K562 (cell line): ENCODE measurements around the gene OR9A4. TPM values are rescaled to one million over a fixed set of nuclear protein-coding genes. Genes with fewer than 3 reads are reported as not detected.

Source experiments
- ATAC-seq: fragments of 200-7000 bp; cut with Tn5 transposase; 3 replicates; pipeline ENCODE4 v1.9.1; 2020; ENCODE audit warnings: moderate library complexity
- BruUV-seq: library from RNA; stranded (reverse); fragments of 400-500 nt; replicated peaks from 2 replicates; lab custom pipeline; 2021; lab: Mats Ljungman, UMichigan
- CTCF ChIA-PET: fragments of 300-600 bp; formaldehyde crosslinking; extraction: SDS; loops from one replicate; lab custom pipeline; 2021; ENCODE audit warnings: low intra/inter-chr PET ratio; lab: Yijun Ruan, JAX
- POLR2A ChIA-PET: fragments of 300-600, 350-650 bp; sonication (Branson Sonifier 250); formaldehyde crosslinking; extraction: SDS; loops from one replicate; lab custom pipeline; 2021; ENCODE audit warnings: antibody characterized with exemption, inconsistent platforms; lab: Yijun Ruan, JAX
- DNase-seq, 4 experiments: peaks; one replicate each; pipeline versions ENCODE4 v3.0.0 to v3.0.0-alpha.2; 2011 to 2018; ENCODE audit warnings: low spot score in 3 of 4, mixed read lengths in 3 of 4; ENCODE audit errors: extremely low read depth in 1 of 4
- FAIRE-seq: peaks from 2 replicates; lab custom pipeline; 2011; peaks lifted over from hg19 to GRCh38; lab: Jason Lieb, UNC
- H2AFZ ChIP-seq: 2 replicates; pipeline ENCODE4 v1.6.0; 2011; ENCODE audit warnings: low read depth, low read length, control low read depth, inconsistent platforms
- H3K27ac ChIP-seq: fragments of 200-600 bp; 3 replicates; pipeline ENCODE4 v1.8.0; 2011; ENCODE audit warnings: low read depth, mild to moderate bottlenecking, control low read depth, inconsistent platforms, low read length, moderate library complexity, mixed read lengths; ENCODE audit errors: extremely low read depth
- H3K27me3 ChIP-seq, 2 experiments: fragments of 300-600 bp in 1 of 2; 2 replicates in 1 of 2; 3 replicates in 1 of 2; pipeline versions ENCODE4 v1.6.0 to v1.8.0; 2011; ENCODE audit warnings: inconsistent platforms in 2 of 2, low read length in 2 of 2, mild to moderate bottlenecking in 1 of 2, mixed read lengths in 1 of 2, moderate library complexity in 1 of 2; ENCODE audit not compliant: control insufficient read depth in 2 of 2, insufficient read depth in 2 of 2
- H3K36me3 ChIP-seq: fragments of 300-600 bp; 3 replicates; pipeline ENCODE4 v1.8.0; 2011; ENCODE audit warnings: mild to moderate bottlenecking, low read length, inconsistent platforms; ENCODE audit not compliant: control insufficient read depth, insufficient read depth
- H3K4me1 ChIP-seq, 2 experiments: fragments of 200-600 bp in 1 of 2; replicated peaks in 1 of 2; 2 replicates in 1 of 2; 3 replicates in 1 of 2; pipeline versions ENCODE4 v1.5.1 to v1.8.0; 2011; ENCODE audit warnings: inconsistent platforms in 2 of 2, low read length in 2 of 2, mild to moderate bottlenecking in 1 of 2, mixed read lengths in 1 of 2, moderate library complexity in 1 of 2; ENCODE audit not compliant: control insufficient read depth in 2 of 2, insufficient read depth in 2 of 2
- H3K4me2 ChIP-seq: 2 replicates; pipeline ENCODE4 v1.6.1; 2011; ENCODE audit warnings: low read length, control low read depth, inconsistent platforms, mixed read lengths; ENCODE audit not compliant: insufficient read depth
- H3K4me3 ChIP-seq: fragments of 200-600 bp; sonication (generic), shearing (Covaris generic); 2 replicates; pipeline ENCODE4 v1.5.1; 2016; ENCODE audit warnings: control low read depth, inconsistent platforms
- H3K79me2 ChIP-seq: fragments of 200-600 bp; 3 replicates; pipeline ENCODE4 v1.8.0; 2011; ENCODE audit warnings: low read length, inconsistent platforms; ENCODE audit not compliant: control insufficient read depth, insufficient read depth
- H3K9ac ChIP-seq, 2 experiments: 2 replicates each; pipeline versions ENCODE4 v1.6.0 to v1.6.1; 2011; ENCODE audit warnings: low read depth in 2 of 2, low read length in 2 of 2, control low read depth in 1 of 2, inconsistent platforms in 1 of 2, mild to moderate bottlenecking in 1 of 2, mixed read lengths in 1 of 2; ENCODE audit not compliant: insufficient read depth in 1 of 2
- H3K9me1 ChIP-seq: one replicate; pipeline ENCODE4 v1.6.0; 2011; ENCODE audit warnings: inconsistent platforms, mild to moderate bottlenecking, low read length, moderate library complexity; ENCODE audit not compliant: control insufficient read depth, insufficient read depth
- H3K9me3 ChIP-seq: replicated peaks from 2 replicates; pipeline ENCODE4 v1.5.1; 2011; ENCODE audit warnings: low read depth, low read length, inconsistent platforms; ENCODE audit not compliant: control insufficient read depth, insufficient read depth
- H4K20me1 ChIP-seq: replicated peaks from 2 replicates; pipeline ENCODE4 v1.6.1; 2011; ENCODE audit warnings: low read length, inconsistent platforms, mixed read lengths; ENCODE audit not compliant: control insufficient read depth, insufficient read depth
- BRCA1 ChIP-seq, 2 experiments: fragments of 450-650 bp in 1 of 2; sonication (generic) in 1 of 2; formaldehyde crosslinking in 1 of 2; IDR thresholded peaks; 2 replicates each; pipeline versions ENCODE4 v1.5.0 to v1.6.1; 2017 to 2020; ENCODE audit warnings: mild to moderate bottlenecking in 1 of 2, missing genetic modification reagents in 1 of 2
- ETV6 ChIP-seq, 3 experiments: fragments of 150-350 bp in 1 of 3; sonication (generic) in 1 of 3; formaldehyde crosslinking in 1 of 3; IDR thresholded peaks; 2 replicates each; pipeline versions ENCODE4 v1.6.1 to v1.8.0; 2014 to 2022; ENCODE audit warnings: borderline replicate concordance in 2 of 3, low read depth in 2 of 3, antibody characterized with exemption in 1 of 3, low read length in 1 of 3, mild to moderate bottlenecking in 1 of 3, missing genetic modification reagents in 1 of 3
- MTA2 ChIP-seq: fragments of 450-650 bp; IDR thresholded peaks from 2 replicates; pipeline ENCODE4 v1.6.1; 2016; ENCODE audit warnings: low read depth
- NFE2L1 ChIP-seq: fragments of 450-650 bp; IDR thresholded peaks from 2 replicates; pipeline ENCODE4 v1.6.1; 2016; ENCODE audit warnings: missing genetic modification characterization, low read depth, mild to moderate bottlenecking, missing compliant biosample characterization, moderate library complexity, borderline replicate concordance
- NFRKB ChIP-seq: fragments of 450-650 bp; IDR thresholded peaks from 2 replicates; pipeline ENCODE4 v1.6.1; 2016; ENCODE audit warnings: low read depth
- RBBP5 ChIP-seq: fragments of 200-600 bp; sonication (generic); IDR thresholded peaks from 2 replicates; pipeline ENCODE4 v1.6.1; 2012; ENCODE audit warnings: borderline replicate concordance, mild to moderate bottlenecking, low read length, control low read depth, inconsistent platforms; ENCODE audit not compliant: insufficient read depth, poor library complexity, severe bottlenecking
- ZFP91 ChIP-seq: sonication (generic); formaldehyde crosslinking; IDR thresholded peaks from 2 replicates; pipeline ENCODE4 v1.8.0; 2022; ENCODE audit warnings: mild to moderate bottlenecking, missing genetic modification reagents
- ZNF282 ChIP-seq: sonication (generic); formaldehyde crosslinking; IDR thresholded peaks from 2 replicates; pipeline ENCODE4 v1.8.1; 2023; ENCODE audit warnings: missing genetic modification reagents
- ZNF316 ChIP-seq: fragments of 450-650 bp; IDR thresholded peaks from 2 replicates; pipeline ENCODE4 v1.6.1; 2016
- ZNF507 ChIP-seq: conservative IDR thresholded peaks from 2 replicates; pipeline ENCODE4 v1.6.1; 2017; ENCODE audit warnings: missing genetic modification characterization, missing compliant biosample characterization
- ZSCAN32 ChIP-seq: fragments of 450-650 bp; formaldehyde crosslinking; IDR thresholded peaks from 2 replicates; pipeline ENCODE4 v1.4.0; 2020; ENCODE audit warnings: mild to moderate bottlenecking, moderate library complexity
- WGBS: fragments of 100-300 bp; shearing (Covaris generic); methylation state at CpG from one replicate; pipeline ENCODE4 v1.1.6; 2016; ENCODE audit warnings: low coverage, mixed read lengths; ENCODE audit not compliant: insufficient coverage; ENCODE audit errors: missing lambda C conversion rate; 5-methylcytosine and 5-hydroxymethylcytosine counted together
- in situ Hi-C: fragments of 300-500 bp; cut with MboI; formaldehyde crosslinking; loops from 4 replicates; pipeline ENCODE4 v1.15.0; 2018; ENCODE audit warnings: inconsistent platforms, mixed read lengths
- intact Hi-C: fragments of 100-400 bp; cut with micrococcal nuclease; formaldehyde crosslinking; loops from 2 replicates; pipeline ENCODE4 v1.14.2; 2022
- polyA plus RNA-seq, 8 experiments: library from polyadenylated mRNA; depleted of rRNA in 4 of 8; stranded (reverse) in 5 of 8; unstranded in 3 of 8; fragments of >200 nt; fragmentation: Nextera tagmentation in 2 of 8; fragmentation: Illumina TruSeq in 1 of 8; extraction: Ambion mirVana in 2 of 8; extraction: Trizol in 1 of 8; gene quantifications; 2 replicates each; pipeline versions ENCODE4 v1.2.1 to v1.2.3, GENCODE V29; 2011 to 2014; ENCODE audit warnings: inconsistent platforms in 1 of 8, missing spikeins in 1 of 8
- total RNA-seq, 7 experiments: library from RNA; depleted of rRNA in 6 of 7; stranded (reverse); fragments of >200 nt in 6 of 7; fragmentation: Illumina TruSeq in 2 of 7; extraction: Trizol in 2 of 7; gene quantifications; 2 replicates each; pipeline versions ENCODE4 v1.2.1 to v1.2.3, GENCODE V29; 2011 to 2021; ENCODE audit warnings: low replicate concordance in 1 of 7
- TF ChIP-seq, protein P1 (sequence below): fragments of 250-450 bp; sonication (Bioruptor Pico); IDR thresholded peaks from 2 replicates; pipeline ENCODE4 v1.8.0; 2021; ENCODE audit warnings: moderate library complexity, mild to moderate bottlenecking, inconsistent platforms

Gene OR9A4
- total and polyA plus RNA-seq, 9 of the 15 experiments (the other 6 are each of a cell fraction or from before 2014, with no cell fraction given) = not detected

GRCh38 chr7:141872931-141873330 is 43.3 kb upstream of the OR9A4 start:
- Histone ChIP-seq H2AFZ (no peak overlapping the region), H3K4me1 (no peaks in the 10 kb centered on the region), H3K4me3 (no peak overlapping the region), H3K36me3 (no peaks in the 10 kb centered on the region), H3K9me1 (no peaks in the 10 kb centered on the region), H3K79me2 (no peaks in the 10 kb centered on the region), H3K27ac (no peak overlapping the region), H4K20me1 (no peaks in the 10 kb centered on the region), H3K4me2 (no peak overlapping the region), H3K27me3 (no peaks in the 10 kb centered on the region), H3K9me3 (0 out of 2 replicates have a peak, but pooled peaks cover 2% of the 10 kb centered on the region), H3K9ac (no peak overlapping the region)
- POLR2A ChIA-PET = no interaction called here
- CTCF ChIA-PET = no interaction called here
- ATAC-seq (no peak), DNase-seq (no peak), FAIRE-seq (no peak)
- no TSS peak for BruUV-seq
- in situ Hi-C loops (no loop called here), intact Hi-C loops (no loop called here)
- WGBS = 2% methylated on average over 3 of the region's 3 CpGs
- TF ChIP-seq BRCA1 (IDR thresholded peaks at IDR 0.05) (no peak), BRCA1 (CRISPR knock-in tag; IDR thresholded peaks at IDR 0.05) (no peak), RBBP5 (no peak), ZFP91 (CRISPR knock-in tag) (no peak), ETV6 (IDR thresholded peaks at IDR 0.05; ENCODE audit: borderline replicate concordance in 1 of 2, low read depth in 2 of 2, low read length in 1 of 2) (no peak), ETV6 (CRISPR knock-in tag; IDR thresholded peaks at IDR 0.05; ENCODE audit: borderline replicate concordance) (no peak), NFRKB (no peak), ZNF282 (no peak), ZSCAN32 (CRISPR knock-in tag) (no peak), NFE2L1 (no peak), ZNF316 (no peak), ZNF507 (tag) (no peak), MTA2 (no peak)
- TF ChIP-seq, protein P1, sequence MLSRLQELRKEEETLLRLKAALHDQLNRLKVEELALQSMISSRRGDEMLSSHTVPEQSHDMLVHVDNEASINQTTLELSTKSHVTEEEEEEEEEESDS (CRISPR knock-in tag) = no peak
